GM19351 (cell line): Measurements from ENCODE around the gene NFE2L3.
"Not testable (repeated sequence)": the region's sequence is repeated elsewhere in the genome, so short reads cannot be mapped to it uniquely, and the experiment has no call there.

ENCODE experiments used
- ATAC-seq: cut with Tn5 transposase; IDR thresholded peaks from one replicate; pipeline ENCODE4 v1.9.1; 2021; ENCODE audit warnings: mild to moderate bottlenecking, moderate library complexity; ENCODE audit not compliant: unreplicated experiment

The NFE2L3 gene

DNA sequence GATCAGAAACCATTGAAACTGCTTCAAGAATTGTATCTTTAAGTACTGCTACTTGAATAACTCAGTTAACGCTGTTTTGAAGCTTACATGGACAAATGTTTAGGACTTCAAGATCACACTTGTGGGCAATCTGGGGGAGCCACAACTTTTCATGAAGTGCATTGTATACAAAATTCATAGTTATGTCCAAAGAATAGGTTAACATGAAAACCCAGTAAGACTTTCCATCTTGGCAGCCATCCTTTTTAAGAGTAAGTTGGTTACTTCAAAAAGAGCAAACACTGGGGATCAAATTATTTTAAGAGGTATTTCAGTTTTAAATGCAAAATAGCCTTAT, 33.8 kb downstream of the NFE2L3 start:
- ATAC-seq, result no peak

DNA sequence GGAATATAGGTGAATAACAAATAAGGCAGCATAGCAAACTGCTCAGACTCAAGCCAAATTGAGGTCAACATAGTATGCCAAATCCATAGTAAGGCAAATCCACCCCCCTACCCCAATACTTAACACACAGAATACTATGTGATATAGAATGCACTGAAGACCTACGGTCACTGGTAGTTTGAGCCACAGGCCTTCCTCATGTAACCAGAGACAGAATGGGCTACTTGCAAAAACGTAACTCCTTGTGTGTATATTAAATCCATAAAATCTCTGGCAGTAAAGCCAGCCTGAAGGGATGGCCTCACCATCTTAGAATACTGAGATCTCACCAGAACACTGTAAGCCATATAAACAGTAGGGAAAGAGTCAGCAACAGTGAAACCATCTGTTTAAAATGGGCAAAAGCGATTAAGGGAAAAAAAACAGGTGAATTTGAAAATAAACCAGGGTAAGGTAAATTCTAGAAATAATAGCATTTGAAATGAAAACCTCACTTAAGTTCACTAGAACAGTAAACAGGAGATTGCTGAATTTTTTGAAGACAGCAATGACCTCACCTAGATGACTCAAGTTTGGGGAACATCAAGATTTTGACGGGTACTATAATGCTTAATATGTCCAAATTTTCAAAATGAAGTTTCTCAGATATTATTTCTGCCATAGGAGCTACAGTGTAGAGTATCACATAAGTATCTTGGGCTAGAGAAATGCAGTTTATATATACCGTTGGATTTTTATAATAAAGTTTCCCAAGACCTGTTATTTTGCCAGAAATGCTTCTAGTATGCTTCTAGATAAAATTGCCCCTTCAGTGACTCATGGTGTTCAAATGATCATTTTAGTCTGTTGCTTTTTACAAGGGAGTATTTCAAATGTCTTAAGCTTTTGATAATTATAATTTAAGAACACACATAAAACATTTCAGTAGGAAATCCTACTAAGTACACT, 34.6 kb downstream of the NFE2L3 start:
- no peak for ATAC-seq

DNA sequence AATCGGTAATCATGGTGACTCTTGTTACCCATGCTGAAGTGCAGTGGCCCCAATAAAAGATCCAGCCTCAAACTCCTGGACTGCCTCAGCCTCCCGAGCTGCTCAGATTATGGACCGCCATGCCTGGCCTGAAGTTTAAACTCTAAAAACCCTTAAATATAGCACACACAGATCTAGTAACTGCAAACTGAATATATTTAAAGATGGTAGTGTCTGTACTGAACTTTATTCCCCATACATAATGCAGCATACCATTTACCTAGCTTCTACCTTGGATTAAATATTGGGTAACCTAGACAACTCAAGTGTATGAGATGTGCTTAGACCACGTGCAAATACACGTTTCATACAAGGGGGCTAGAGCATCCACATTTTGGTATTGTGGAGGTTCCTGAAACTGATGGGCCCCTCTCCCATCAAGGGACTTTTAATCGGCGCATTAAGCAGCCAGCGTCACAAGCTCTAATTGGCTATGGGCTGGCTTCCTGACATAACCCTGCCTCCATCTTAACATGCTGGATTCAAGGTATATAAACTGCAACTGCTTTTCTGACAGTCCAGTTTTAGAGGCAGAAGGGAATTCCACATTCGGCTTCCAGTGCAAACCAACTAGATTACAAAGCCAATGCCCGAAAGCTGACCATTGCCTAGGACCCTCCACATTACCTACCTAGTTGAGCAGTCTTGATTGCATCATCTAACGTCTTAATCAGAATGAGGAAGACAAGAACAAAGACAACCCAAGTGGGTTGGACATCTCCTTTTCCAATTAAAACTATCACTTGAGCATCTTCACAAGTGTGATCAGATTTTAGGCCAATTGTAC, 35.6 kb downstream of the NFE2L3 start:
- no peak for ATAC-seq

DNA sequence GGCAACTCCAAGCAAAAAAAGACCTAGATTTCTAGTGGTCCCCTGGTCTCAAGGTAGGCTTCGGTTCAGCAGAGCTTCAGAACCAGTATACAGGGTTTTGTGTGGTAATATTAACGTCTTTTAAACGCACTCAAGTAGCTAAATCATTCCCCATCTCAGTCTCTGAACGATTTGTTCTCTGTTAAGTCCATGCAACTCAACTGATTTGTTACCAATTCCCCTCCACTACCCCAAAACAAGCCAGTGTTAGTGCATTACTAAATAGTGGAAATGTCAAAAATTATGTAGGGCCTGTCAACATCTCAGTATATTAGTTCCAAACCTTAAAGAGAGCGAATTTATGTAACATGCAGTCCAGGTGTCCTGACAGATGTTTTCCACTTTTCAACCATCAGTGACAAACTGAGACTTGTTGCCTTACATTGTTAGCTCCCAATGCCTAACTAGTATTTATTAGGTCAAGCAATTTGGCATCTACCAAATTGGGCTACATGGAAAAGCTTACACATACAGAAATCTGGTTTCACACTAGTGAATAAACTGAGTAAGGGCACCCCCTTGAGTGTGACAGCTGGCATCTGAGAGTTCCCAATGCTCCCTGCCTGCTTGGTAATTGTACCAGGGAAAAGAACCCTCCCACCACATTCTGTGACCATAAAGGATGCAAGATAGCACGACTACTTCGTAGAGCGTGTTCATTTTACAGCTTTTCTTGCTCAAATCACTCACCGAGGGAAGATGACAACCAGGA, 36.4 kb downstream of the NFE2L3 start:
- no peak for ATAC-seq

DNA sequence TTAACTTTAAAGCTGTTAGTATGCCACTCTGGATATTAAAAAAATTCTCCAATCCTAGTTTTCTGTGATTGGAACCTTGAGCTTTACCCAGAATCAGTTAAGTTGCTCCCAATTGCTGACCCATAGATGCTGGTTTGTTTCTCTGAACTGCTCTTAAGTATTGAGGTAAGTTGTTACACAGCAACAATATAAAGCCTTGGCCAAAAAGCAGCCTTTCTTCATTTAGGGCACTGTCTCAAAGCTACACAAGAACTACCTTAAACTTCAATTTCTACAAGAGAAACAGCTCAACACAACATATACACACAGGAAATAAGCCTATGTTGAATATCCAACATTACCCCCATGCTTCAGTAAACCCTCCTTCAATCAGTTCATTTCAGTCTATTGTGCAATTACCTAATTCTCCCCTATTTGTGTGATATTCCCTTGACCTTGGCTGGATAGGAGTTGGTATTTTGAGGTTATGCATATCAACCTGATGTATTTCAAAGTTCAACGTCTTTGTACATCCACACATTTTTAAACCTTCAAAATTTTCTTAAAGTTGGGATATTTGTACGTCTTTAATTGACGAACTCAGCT, 37.1 kb downstream of the NFE2L3 start:
- no peak for ATAC-seq

DNA sequence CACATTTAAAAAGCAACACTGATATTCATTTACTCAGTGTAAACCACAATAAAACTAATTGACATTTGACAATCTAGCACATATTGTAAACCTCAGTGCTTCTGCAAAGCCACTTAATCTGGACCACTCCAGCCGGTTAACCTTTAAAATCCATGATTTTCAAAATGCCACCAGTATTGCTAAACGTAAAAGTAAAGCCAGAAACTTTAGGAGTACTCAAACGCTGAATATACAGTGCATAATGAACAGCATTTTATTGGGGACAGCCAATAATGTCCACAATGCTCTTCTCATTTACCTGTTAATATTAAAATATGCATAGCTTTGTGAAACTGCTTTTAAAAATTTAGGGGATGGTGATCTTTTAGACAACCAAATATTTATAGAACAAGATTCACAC, 37.7 kb downstream of the NFE2L3 start:
- ATAC-seq, result no peak

DNA sequence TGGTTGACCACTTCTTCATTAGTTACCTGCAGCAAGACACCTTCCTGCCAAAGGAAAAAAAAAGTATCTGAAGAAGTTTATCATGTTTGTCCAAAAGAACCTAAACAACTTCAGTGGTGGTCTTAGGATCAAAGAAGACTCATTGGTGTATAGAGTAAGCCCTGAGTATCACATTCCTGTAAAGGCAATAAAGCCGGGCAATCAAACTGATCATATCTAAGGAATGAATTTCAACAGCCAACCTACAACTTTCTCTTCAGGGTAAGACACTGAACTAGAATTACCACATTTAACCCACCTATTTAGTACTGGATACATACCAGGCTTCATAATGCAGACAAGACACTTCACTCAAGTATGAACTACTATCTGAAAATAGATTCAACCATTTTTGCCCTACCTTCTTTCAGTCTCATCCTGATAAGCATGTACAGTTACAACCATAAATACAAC, 38.4 kb downstream of the NFE2L3 start:
- no peak for ATAC-seq

DNA sequence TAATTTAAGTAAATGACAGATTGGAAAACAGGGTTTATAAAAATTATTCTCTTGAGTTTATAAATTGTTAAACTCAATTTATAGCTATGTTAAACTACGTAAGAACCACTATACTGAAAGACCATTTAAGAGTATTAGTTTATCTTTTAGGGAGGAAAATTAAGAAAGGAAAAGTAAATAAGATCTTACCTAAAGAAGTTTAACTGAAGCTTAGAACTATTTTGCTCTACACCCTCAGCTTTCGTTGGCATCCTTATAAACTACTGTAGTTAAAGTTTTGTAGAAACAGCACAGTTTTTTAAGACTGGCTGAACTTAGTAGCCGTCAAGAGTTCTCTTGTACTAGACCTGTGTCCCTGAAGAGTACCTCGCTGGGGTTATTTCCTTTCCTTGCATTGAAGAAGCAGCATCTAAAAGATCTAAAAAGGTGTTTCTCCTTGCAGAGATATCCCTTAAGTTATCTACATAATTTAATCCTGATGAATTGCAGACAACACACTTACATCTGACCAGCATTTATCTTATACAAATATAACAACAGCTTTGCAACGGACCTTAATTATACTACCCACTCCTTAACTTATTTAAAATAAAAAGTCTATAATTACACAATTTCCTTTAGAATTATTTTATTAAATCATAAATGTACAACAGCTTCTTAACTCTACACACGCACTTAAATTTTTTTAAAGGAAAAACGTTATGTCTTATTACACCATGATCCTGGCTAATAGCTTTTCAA, 39.4 kb downstream of the NFE2L3 start:
- no peak for ATAC-seq

DNA sequence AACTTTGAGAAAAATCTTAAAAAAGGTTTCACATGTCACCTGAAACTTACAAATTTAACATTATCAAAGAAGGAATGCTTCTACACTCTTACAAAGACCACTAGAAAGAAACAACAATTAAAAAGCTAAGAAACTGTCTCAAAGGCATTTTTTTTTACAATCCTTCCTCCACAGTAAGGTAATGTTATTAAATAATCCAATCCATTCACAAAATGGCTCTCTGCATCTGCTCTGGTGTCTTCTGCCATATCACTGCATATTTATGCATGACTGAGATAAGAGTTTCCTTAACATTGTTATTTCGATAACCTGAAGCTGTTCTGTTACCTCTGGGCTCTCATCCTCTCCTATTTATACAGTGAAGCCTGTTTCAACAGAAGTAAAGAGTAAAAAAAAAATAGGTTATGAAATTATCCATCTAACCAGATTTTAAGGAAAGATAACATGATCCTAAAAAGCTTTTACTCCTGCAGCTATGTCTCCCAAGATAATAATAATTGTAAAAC, 40.0 kb downstream of the NFE2L3 start:
- ATAC-seq, result no peak

DNA sequence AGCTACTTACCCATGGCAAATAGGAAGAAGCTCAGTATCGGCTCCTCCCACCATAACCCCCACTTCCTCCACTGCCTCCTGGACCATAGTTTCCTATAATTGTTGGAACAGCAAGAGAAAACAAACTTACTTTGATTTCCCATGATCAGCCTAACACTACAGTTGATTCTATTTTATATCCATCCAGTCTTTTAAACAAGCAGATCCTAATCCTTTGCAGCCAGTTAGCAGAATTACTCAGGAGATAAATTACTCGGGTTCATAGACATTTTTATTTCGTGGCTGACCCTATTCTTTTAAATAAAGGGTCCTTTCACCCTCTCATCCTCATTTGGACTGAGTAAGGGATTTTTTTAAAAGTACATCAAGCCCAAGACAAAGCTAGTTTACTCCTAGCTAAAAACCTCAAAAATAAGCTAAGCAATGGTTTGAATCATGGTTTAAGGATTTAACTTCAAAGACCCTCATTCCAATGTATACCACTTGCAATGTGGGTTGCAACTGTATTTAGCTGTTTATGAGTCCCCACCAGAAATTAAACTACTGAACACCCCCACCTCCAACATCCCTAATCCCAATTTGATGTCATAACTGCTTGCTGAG, 40.6 kb downstream of the NFE2L3 start:
- ATAC-seq, result no peak

DNA sequence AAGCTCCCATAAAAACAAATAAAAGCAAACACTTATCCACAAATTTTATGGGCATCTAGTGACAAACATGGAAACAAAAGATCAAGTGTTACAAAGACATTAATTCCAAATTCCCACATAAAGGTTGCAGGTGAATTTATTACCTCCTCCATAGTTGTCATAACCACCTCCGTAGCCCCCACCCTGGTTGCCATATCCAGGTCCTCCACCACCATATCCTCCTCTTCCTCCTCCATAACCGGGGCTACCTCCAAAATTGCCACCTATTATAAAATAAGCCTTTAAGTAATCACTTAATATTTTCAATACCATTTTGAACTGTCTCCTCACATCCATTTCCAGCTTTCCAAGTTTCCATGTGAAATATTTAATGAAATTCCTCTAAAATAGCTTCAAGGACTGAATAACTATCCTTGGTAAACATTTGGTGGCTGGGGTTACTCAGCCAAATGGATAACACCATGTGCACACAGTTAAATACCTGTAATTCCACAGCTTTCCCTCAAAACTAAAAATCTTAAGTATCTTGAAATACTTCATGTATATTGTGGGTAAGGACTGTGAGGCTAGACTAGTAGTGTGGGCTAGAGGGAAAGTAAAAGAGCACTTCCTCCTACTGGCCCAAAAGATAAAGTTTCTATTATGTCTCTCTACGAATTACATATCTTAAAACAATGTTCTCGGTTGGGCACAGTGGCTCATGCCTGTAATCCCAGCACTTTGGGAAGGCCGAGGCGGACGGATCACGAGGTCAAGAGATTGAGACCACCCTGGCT, 41.6 kb downstream of the NFE2L3 start:
- no peak for ATAC-seq

DNA sequence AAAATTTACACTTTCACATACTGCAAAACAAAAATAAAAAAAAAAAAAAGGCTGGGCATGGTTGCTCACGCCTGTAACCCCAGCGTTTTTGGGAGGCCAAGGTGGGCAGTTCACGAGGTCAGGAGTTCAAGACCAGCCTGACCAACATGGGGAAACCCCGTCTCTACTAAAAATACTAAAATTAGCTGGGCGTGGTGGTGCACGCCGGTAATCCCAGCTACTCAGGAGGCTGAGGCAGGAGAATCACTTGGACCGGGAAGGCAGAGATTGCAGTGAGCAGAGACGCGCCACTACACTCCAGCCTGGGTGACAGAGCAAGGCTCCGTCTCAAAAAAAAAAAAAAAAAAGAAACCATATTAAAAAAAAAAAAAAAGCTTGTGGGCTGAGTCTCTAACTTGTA, 42.8 kb downstream of the NFE2L3 start:
- not testable (repeated sequence) for ATAC-seq

DNA sequence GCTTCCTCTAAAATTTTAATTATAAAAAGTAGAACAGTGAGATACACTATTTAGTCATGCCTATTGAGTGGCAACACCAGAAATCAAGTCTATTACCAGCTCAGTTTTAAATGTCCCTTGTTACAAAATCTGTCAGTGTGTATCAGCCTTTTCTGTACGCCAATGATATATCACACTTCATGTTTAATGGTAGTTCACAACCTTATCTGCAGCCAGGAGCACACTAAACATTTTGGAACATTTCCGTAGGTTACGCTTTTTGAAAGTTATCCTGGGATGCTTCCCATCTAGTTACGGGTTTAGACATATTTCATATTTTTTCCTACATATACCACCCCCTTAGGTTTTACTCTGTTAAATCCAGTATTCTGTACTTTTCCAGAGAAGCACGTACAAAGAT, 43.2 kb downstream of the NFE2L3 start:
- ATAC-seq, result no peak

DNA sequence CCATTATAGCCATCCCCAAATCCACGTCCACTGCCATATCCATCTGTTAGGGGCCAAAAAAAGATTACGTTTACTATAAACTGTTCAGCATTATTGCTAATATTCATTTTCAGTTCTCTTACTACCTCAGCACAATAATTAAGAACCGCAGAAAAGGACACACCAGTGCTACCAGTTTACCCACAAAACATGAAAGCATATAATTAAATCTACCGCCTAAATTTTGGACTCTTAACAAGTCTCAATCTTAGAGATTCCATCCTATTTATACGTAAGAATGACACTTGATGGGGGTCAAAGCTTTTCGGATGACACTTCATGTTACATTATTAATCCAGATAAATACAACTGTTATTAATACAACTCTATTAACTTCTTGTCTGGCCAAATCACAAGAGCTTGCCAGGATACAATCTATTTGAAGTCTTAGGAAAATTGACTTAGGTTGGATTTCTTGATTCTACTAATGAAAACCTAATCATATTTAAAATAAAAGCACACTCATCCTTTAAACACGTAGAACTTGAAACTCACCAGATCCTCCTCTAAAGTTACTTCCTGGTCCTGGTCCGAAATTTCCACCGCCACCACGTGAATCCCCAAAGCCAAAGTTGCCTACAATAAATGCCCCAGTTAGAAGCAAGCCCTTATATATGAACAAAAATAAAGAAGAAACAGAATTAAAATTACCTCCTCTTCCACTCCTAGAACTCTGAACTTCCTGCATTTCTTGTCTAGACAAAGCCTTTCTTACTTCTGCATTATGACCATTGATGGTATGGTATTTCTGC, 44.1 kb downstream of the NFE2L3 start:
- ATAC-seq, result no peak

DNA sequence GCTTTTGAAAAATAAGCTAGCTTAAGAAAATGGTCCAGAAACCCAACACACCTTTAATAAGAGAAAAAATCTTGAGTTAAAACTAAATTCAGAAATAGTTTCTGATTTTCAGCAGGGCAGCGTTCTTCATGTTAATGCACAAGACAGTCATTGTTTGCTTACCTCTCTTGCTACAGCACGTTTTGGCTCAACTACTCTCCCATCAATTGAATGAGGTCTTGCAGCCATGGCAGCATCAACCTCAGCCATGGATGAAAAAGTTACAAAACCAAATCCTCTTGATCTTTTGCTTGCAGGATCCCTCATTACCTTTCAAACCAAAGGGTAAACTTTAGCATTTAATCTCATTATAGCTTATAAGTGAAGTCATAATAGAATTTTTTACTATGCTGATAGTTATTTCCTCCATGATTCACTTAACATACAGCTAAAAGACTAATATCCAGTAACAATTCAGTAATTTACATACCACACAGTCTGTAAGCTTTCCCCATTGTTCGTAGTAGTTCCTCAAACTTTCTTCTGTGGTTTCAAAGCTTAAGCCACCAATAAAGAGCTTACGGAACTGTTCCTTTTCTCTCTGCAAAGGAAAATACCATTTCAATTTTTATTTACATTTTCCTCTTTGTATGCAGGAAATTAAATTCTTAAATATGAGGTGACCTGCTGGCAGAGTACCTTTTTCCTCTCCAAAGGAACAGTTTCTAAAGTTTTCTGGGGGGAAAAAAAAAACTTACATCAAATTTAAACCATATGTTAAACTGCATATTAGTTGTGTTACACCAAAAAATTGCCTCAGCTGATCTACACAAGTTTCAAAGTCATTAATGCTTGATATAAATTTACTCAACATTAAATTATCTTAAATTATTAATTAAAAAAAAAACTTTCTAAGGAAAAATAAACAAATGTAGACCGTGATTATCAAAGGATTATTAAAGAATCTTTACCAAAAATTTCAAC, 45.4 kb downstream of the NFE2L3 start:
- ATAC-seq, result no peak

DNA sequence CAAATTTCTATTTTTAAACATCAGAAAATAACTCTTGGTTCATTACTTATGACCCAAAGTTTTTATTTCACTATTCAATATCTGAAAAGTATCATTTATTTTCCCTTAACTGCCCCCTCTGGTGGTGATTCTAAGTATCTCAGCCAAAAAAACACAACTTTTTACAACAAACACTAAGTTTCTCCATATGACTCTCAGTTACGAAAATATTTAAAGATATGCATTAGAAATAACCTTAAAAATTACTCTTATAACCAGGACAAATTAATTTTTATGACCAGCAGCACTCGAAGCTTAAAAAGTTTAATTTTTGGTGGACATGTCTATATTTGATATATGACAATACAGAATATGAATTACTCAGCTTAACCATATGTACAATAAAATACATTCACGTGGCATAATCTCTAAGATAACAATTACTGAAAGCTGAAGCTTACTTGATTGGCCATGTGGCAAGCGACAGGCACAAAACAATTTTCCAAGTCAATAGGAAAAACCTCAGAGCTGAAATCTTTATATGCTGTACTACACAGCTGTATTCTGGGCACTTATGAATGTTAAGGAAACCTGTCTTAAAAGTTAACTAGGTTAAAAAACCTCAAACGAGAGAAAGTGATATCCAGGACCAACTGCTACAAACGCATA, 46.3 kb downstream of the NFE2L3 start:
- ATAC-seq, result no peak
